Measurements from ENCODE around the gene MRPL49.

Gene MRPL49

DNA sequence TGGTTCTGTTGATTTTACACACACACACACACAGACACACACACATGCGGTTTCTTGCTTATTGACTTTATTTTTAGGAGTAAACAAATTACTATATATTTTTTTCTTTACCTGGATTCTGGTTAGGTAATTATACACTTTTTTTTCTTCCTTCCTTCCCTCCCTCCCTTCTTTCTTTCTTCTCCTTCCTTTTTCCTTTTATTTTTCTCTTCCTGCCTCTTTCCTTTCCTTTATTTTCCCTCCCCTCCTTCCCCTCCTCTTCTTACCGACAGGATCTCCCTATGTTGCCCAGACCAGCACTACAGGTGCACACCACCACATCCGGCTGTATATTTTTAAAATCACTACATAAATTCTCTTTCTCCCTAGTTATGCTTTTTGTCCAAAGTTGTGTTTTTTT lies 44.8 kb downstream of the MRPL49 start:
- Histone ChIP-seq H3K9me3 (ENCODE audit: control insufficient read depth, insufficient read depth, low read depth, low read length) (no peaks in the 10 kb centered on the region), H3K4me1 (ENCODE audit: control insufficient read depth, insufficient read depth, low read length) (no peaks in the 10 kb centered on the region), H3K4me3 (ENCODE audit: low read depth, low read length) (no peak overlapping the region), H3K36me3 (ENCODE audit: control insufficient read depth in 2 of 2, insufficient read depth in 1 of 2, low read length in 2 of 2) (no peaks in the 10 kb centered on the region), H3K27ac (ENCODE audit: extremely low read depth, low read depth, low read length) (no peak overlapping the region)
- TF ChIP-seq ZNF521 (tag by site-specific recombination; IDR thresholded peaks at IDR 0.05) (no peak), ZNF366 (tag by site-specific recombination; conservative IDR thresholded peaks at IDR 0.05) (0 out of 2 replicates have a peak, but pooled peaks have one; percentile 19)
- TF ChIP-seq, protein P1, sequence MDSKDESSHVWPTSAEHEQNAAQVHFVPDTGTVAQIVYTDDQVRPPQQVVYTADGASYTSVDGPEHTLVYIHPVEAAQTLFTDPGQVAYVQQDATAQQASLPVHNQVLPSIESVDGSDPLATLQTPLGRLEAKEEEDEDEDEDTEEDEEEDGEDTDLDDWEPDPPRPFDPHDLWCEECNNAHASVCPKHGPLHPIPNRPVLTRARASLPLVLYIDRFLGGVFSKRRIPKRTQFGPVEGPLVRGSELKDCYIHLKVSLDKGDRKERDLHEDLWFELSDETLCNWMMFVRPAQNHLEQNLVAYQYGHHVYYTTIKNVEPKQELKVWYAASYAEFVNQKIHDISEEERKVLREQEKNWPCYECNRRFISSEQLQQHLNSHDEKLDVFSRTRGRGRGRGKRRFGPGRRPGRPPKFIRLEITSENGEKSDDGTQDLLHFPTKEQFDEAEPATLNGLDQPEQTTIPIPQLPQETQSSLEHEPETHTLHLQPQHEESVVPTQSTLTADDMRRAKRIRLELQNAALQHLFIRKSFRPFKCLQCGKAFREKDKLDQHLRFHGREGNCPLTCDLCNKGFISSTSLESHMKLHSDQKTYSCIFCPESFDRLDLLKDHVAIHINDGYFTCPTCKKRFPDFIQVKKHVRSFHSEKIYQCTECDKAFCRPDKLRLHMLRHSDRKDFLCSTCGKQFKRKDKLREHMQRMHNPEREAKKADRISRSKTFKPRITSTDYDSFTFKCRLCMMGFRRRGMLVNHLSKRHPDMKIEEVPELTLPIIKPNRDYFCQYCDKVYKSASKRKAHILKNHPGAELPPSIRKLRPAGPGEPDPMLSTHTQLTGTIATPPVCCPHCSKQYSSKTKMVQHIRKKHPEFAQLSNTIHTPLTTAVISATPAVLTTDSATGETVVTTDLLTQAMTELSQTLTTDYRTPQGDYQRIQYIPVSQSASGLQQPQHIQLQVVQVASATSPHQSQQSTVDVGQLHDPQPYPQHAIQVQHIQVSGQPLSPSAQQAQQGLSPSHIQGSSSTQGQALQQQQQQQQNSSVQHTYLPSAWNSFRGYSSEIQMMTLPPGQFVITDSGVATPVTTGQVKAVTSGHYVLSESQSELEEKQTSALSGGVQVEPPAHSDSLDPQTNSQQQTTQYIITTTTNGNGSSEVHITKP (tag by site-specific recombination; IDR thresholded peaks at IDR 0.05), result peak; percentile 34; the same call in 1 of the 2 replicates
- POLR2A ChIA-PET, result interaction anchor here (0.7 kb wide), 1 partner anchor 105 kb away, joined by 5 read pairs; no protein-coding TSS in a partner anchor
- CTCF ChIA-PET, result interaction anchor here (0.6 to 1.5 kb wide), 2 partner anchors 45 to 322 kb away, joined by 4 to 6 read pairs; partner anchors contain the start of genes CDC42BPG and MRPL49

DNA sequence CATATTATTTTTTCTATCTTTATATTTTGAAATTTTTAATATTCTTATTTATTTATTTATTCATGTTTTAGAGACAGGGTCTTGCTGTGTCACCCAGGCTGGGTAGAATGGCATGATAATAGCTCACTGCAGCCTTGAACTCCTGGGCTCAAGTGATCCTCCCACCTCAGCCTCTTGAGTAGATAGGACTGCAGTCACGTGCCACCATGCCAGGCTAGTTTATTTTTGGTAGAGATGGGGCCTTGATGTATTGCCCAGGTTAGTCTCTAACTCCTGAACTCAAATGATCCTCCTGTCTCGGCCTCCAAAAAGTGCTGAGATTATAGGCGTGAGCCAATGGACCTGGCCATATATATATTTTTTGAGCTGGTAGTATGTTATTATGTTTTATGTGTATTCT lies 45.5 kb downstream of the MRPL49 start:
- ChIA-PET POLR2A (interaction anchor here (0.7 kb wide), 1 partner anchor 104 kb away, joined by 5 read pairs; no protein-coding TSS in a partner anchor), CTCF (interaction anchor here (0.6 to 1.5 kb wide), 2 partner anchors 45 to 322 kb away, joined by 4 to 6 read pairs; partner anchors contain the start of genes CDC42BPG and MRPL49)
- Histone ChIP-seq H3K27ac (ENCODE audit: extremely low read depth, low read depth, low read length) (no peak overlapping the region), H3K4me1 (ENCODE audit: control insufficient read depth, insufficient read depth, low read length) (no peaks in the 10 kb centered on the region), H3K9me3 (ENCODE audit: control insufficient read depth, insufficient read depth, low read depth, low read length) (no peaks in the 10 kb centered on the region), H3K36me3 (ENCODE audit: control insufficient read depth in 2 of 2, insufficient read depth in 1 of 2, low read length in 2 of 2) (no peaks in the 10 kb centered on the region), H3K4me3 (ENCODE audit: low read depth, low read length) (no peak overlapping the region)
- TF ChIP-seq, protein P2, sequence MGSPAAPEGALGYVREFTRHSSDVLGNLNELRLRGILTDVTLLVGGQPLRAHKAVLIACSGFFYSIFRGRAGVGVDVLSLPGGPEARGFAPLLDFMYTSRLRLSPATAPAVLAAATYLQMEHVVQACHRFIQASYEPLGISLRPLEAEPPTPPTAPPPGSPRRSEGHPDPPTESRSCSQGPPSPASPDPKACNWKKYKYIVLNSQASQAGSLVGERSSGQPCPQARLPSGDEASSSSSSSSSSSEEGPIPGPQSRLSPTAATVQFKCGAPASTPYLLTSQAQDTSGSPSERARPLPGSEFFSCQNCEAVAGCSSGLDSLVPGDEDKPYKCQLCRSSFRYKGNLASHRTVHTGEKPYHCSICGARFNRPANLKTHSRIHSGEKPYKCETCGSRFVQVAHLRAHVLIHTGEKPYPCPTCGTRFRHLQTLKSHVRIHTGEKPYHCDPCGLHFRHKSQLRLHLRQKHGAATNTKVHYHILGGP (tag by site-specific recombination; IDR thresholded peaks at IDR 0.05), result no peak
- TF ChIP-seq HOXA7 (CRISPR knock-in tag; IDR thresholded peaks at IDR 0.05; ENCODE audit: borderline replicate concordance), result no peak
- TF ChIP-seq, protein P3, sequence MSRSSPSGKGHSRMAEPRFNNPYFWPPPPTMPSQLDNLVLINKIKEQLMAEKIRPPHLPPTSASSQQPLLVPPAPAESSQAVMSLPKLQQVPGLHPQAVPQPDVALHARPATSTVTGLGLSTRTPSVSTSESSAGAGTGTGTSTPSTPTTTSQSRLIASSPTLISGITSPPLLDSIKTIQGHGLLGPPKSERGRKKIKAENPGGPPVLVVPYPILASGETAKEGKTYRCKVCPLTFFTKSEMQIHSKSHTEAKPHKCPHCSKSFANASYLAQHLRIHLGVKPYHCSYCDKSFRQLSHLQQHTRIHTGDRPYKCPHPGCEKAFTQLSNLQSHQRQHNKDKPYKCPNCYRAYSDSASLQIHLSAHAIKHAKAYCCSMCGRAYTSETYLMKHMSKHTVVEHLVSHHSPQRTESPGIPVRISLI (tag by site-specific recombination; IDR thresholded peaks at IDR 0.05), result no peak
- no peak for TF ChIP-seq ZNF558 (tag by site-specific recombination; IDR thresholded peaks at IDR 0.05)
- TF ChIP-seq GLIS1 (tag by site-specific recombination; IDR thresholded peaks at IDR 0.05), result no peak
- TF ChIP-seq ZNF311 (tag by site-specific recombination; IDR thresholded peaks at IDR 0.05; ENCODE audit: borderline replicate concordance), result no peak
- TF ChIP-seq ZNF658 (tag by site-specific recombination; IDR thresholded peaks at IDR 0.05), result no peak
- TF ChIP-seq, protein P4, sequence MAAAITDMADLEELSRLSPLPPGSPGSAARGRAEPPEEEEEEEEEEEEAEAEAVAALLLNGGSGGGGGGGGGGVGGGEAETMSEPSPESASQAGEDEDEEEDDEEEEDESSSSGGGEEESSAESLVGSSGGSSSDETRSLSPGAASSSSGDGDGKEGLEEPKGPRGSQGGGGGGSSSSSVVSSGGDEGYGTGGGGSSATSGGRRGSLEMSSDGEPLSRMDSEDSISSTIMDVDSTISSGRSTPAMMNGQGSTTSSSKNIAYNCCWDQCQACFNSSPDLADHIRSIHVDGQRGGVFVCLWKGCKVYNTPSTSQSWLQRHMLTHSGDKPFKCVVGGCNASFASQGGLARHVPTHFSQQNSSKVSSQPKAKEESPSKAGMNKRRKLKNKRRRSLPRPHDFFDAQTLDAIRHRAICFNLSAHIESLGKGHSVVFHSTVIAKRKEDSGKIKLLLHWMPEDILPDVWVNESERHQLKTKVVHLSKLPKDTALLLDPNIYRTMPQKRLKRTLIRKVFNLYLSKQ (tag by site-specific recombination; IDR thresholded peaks at IDR 0.05; ENCODE audit: borderline replicate concordance), result no peak
- TF ChIP-seq ZNF664 (tag by site-specific recombination; IDR thresholded peaks at IDR 0.05), result no peak
- TF ChIP-seq, protein P5, sequence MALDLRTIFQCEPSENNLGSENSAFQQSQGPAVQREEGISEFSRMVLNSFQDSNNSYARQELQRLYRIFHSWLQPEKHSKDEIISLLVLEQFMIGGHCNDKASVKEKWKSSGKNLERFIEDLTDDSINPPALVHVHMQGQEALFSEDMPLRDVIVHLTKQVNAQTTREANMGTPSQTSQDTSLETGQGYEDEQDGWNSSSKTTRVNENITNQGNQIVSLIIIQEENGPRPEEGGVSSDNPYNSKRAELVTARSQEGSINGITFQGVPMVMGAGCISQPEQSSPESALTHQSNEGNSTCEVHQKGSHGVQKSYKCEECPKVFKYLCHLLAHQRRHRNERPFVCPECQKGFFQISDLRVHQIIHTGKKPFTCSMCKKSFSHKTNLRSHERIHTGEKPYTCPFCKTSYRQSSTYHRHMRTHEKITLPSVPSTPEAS (tag by site-specific recombination; IDR thresholded peaks at IDR 0.05), result no peak
- no peak for TF ChIP-seq ZNF561 (tag by site-specific recombination; IDR thresholded peaks at IDR 0.05; ENCODE audit: borderline replicate concordance)
- no peak for TF ChIP-seq YY1 (tag by site-specific recombination; IDR thresholded peaks at IDR 0.05)

Data from HEK293 (cell line).